Measurements from ENCODE around the gene LCORL. TPM values are rescaled to one million over a fixed set of nuclear protein-coding genes. Genes with fewer than 3 reads are reported as not detected.

Gene LCORL
- total RNA-seq (2022), result 9.3 and 11.3 TPM in 2 replicates
- percentile 77 among the genes with signal in this experiment for Bru-seq, nascent RNA
- percentile 69 among the genes with signal in this experiment for BruChase-seq, experiment 1, labeled RNA remaining after a 2-hour chase
- percentile 60 among the genes with signal in this experiment for BruChase-seq, experiment 2, labeled RNA remaining after a 6-hour chase
- long read RNA-seq, full-length matches to known transcripts, result 3 of 19 reads
- long read RNA-seq, partial matches to known transcripts, result 2 of 19 reads
- long read RNA-seq, other reads (novel, unspliced or antisense), result 14 of 19 reads

GRCh38 chr4:18021720-18022571, at the start of gene LCORL:
Gene LCORL (minus strand): TSS chr4:18021755. CDS start chr4:18021751, 4 bp downstream.
- Mint-ChIP-seq H3K36me3 (ENCODE audit: insufficient read depth, unreplicated experiment) (peaks cover 11% of the 10 kb centered on the region), H3K9me3 (ENCODE audit: unreplicated experiment) (no peaks in the 10 kb centered on the region), H3K27me3 (ENCODE audit: insufficient read depth, unreplicated experiment) (peaks cover 3% of the 10 kb centered on the region), H3K4me3 (ENCODE audit: unreplicated experiment) (peak within 1 kb of the TSS; percentile 97), H3K27ac (ENCODE audit: unreplicated experiment) (peak within 1 kb of the TSS; percentile 87), H3K4me1 (ENCODE audit: low read depth, unreplicated experiment) (peaks cover 8% of the 10 kb centered on the region)
- CTCF ChIA-PET, result interaction anchor here (0.7 kb wide), 1 partner anchor 205 kb away, joined by 3 read pairs; no protein-coding TSS in a partner anchor
- Histone ChIP-seq H3K36me3 (ENCODE audit: control insufficient read depth, insufficient read depth, low read length) (no peaks in the 10 kb centered on the region), H3K27me3 (replicated peaks; ENCODE audit: control insufficient read depth, insufficient read depth, low read length) (no peaks in the 10 kb centered on the region), H3K4me1 (no peaks in the 10 kb centered on the region), H3K4me3 (ENCODE audit: low read depth, low read length) (peak within 1 kb of the TSS; percentile 80), H3K9me3 (no peaks in the 10 kb centered on the region)
- DNase-seq, result peak; percentile 91 to 94
- TF ChIP-seq CTCF (IDR thresholded peaks at IDR 0.05; ENCODE audit: insufficient read depth in 1 of 2, low read depth in 1 of 2, low read length in 1 of 2, severe bottlenecking in 1 of 2, unreplicated experiment in 1 of 2), result no peak
- POLR2A ChIA-PET, result interaction anchor here (1.3 kb wide), 1 partner anchor 212 kb away, joined by 4 read pairs; the partner anchor contains the start of genes DCAF16 and NCAPG
- intact Hi-C loops (cut with micrococcal nuclease; ENCODE audit: unreplicated experiment), result loop anchor here (1.0 to 5.0 kb wide), 5 partner anchors 49 to 445 kb away; partner anchors contain the start of genes DCAF16, LAP3 and NCAPG
- BruUV-seq (replicated peaks), result no TSS peak

GRCh38 chr4:18069810-18070209, 48.3 kb upstream of the LCORL start:
- no peak for DNase-seq
- no peaks in the 10 kb centered on the region for H3K36me3 ChIP-seq (ENCODE audit: control insufficient read depth, insufficient read depth, low read length)
- no peaks in the 10 kb centered on the region for H3K4me1 Mint-ChIP-seq (ENCODE audit: low read depth, unreplicated experiment)
- H3K27me3 Mint-ChIP-seq (ENCODE audit: insufficient read depth, unreplicated experiment), result peaks cover 7% of the 10 kb centered on the region
- H3K36me3 Mint-ChIP-seq (ENCODE audit: insufficient read depth, unreplicated experiment), result no peaks in the 10 kb centered on the region
- H3K4me3 Mint-ChIP-seq (ENCODE audit: unreplicated experiment), result no peak overlapping the region
- no peaks in the 10 kb centered on the region for H3K4me1 ChIP-seq
- intact Hi-C loops (cut with micrococcal nuclease; ENCODE audit: unreplicated experiment), result no loop called here
- BruUV-seq (replicated peaks), result no TSS peak
- no peaks in the 10 kb centered on the region for H3K9me3 ChIP-seq
- H3K4me3 ChIP-seq (ENCODE audit: low read depth, low read length), result no peak overlapping the region
- POLR2A ChIA-PET, result no interaction called here
- TF ChIP-seq CTCF (IDR thresholded peaks at IDR 0.05; ENCODE audit: insufficient read depth in 1 of 2, low read depth in 1 of 2, low read length in 1 of 2, severe bottlenecking in 1 of 2, unreplicated experiment in 1 of 2), result no peak
- no peak overlapping the region for H3K27ac Mint-ChIP-seq (ENCODE audit: unreplicated experiment)
- peaks cover 2% of the 10 kb centered on the region for H3K9me3 Mint-ChIP-seq (ENCODE audit: unreplicated experiment)
- no peaks in the 10 kb centered on the region for H3K27me3 ChIP-seq (replicated peaks; ENCODE audit: control insufficient read depth, insufficient read depth, low read length)
- CTCF ChIA-PET, result no interaction called here

- no peaks in the 10 kb centered on the region for H3K36me3 ChIP-seq (ENCODE audit: control insufficient read depth, insufficient read depth, low read length)
- peaks cover 21% of the 10 kb centered on the region for H3K9me3 Mint-ChIP-seq (ENCODE audit: unreplicated experiment)
- CTCF ChIA-PET, result no interaction called here
- H3K36me3 Mint-ChIP-seq (ENCODE audit: insufficient read depth, unreplicated experiment), result no peaks in the 10 kb centered on the region
- no peak overlapping the region for H3K27ac Mint-ChIP-seq (ENCODE audit: unreplicated experiment)
- no peaks in the 10 kb centered on the region for H3K4me1 ChIP-seq
- H3K4me1 Mint-ChIP-seq (ENCODE audit: low read depth, unreplicated experiment), result no peaks in the 10 kb centered on the region
- no TSS peak for BruUV-seq (replicated peaks)
- no peak overlapping the region for H3K4me3 ChIP-seq (ENCODE audit: low read depth, low read length)
- no peak for TF ChIP-seq CTCF (IDR thresholded peaks at IDR 0.05; ENCODE audit: insufficient read depth in 1 of 2, low read depth in 1 of 2, low read length in 1 of 2, severe bottlenecking in 1 of 2, unreplicated experiment in 1 of 2)
- H3K27me3 Mint-ChIP-seq (ENCODE audit: insufficient read depth, unreplicated experiment), result peaks cover 7% of the 10 kb centered on the region
- POLR2A ChIA-PET, result no interaction called here
- intact Hi-C loops (cut with micrococcal nuclease; ENCODE audit: unreplicated experiment), result no loop called here
- no peaks in the 10 kb centered on the region for H3K9me3 ChIP-seq
- H3K27me3 ChIP-seq (replicated peaks; ENCODE audit: control insufficient read depth, insufficient read depth, low read length), result no peaks in the 10 kb centered on the region
- no peak overlapping the region for H3K4me3 Mint-ChIP-seq (ENCODE audit: unreplicated experiment)
- no peak for DNase-seq
Measured at GRCh38 chr4:18067031-18067430, 45.5 kb upstream of the LCORL start.
